Gastroesophageal sphincter (tissue), 3 donors: ENCODE measurements around the gene IDNK.

Source experiments
- CTCF ChIP-seq, 4 experiments: fragments of 200-600 bp in 2 of 4; fragments of 450-650 bp in 2 of 4; sonication (generic) in 1 of 4; IDR thresholded peaks; one replicate each; pipeline ENCODE4 v1.5.1; 2017 to 2019; ENCODE audit warnings: antibody characterized with exemption in 4 of 4, mild to moderate bottlenecking in 2 of 4, moderate library complexity in 2 of 4
- EP300 ChIP-seq: sonication (generic); formaldehyde crosslinking; IDR thresholded peaks from one replicate; pipeline ENCODE4 v1.6.1; 2017; ENCODE audit warnings: antibody characterized with exemption, mild to moderate bottlenecking
- POLR2A ChIP-seq, 2 donors: fragments of 450-650 bp; IDR thresholded peaks; one replicate each; pipeline ENCODE4 v1.6.1; 2017; ENCODE audit warnings: antibody characterized with exemption in 2 of 2, mild to moderate bottlenecking in 2 of 2, moderate library complexity in 1 of 2
- POLR2AphosphoS5 ChIP-seq: sonication (generic); formaldehyde crosslinking; IDR thresholded peaks from one replicate; pipeline ENCODE4 v1.6.1; 2017; ENCODE audit warnings: antibody characterized with exemption

GRCh38 chr9:83646500-83647239 lies 23.7 kb downstream of the IDNK start:
- TF ChIP-seq EP300 (no peak), POLR2AphosphoS5 (no peak), CTCF (IDR thresholded peaks at IDR 0.05) (no peak), POLR2A (IDR thresholded peaks at IDR 0.05) (no peak)
